GM19463 (cell line): ENCODE measurements around the gene ZBTB46.
"Not testable (repeated sequence)": the region's sequence is repeated elsewhere in the genome, so short reads cannot be mapped to it uniquely, and the experiment has no call there.

ENCODE experiments used
- ATAC-seq: cut with Tn5 transposase; IDR thresholded peaks from one replicate; pipeline ENCODE4 v1.9.1; 2021; ENCODE audit warnings: mild to moderate bottlenecking, moderate library complexity; ENCODE audit not compliant: unreplicated experiment

ZBTB46 gene

GRCh38 chr20:63737945-63738686 is 92.9 kb downstream of the ZBTB46 start:
- ATAC-seq: no peak

GRCh38 chr20:63737695-63737944 is 93.4 kb downstream of the ZBTB46 start:
- no peak for ATAC-seq

- no peak for ATAC-seq
Measured at GRCh38 chr20:63736893-63737694, 94.0 kb downstream of the ZBTB46 start.

GRCh38 chr20:63735859-63736718 is 95.0 kb downstream of the ZBTB46 start, which contains the start of gene LIME1:
LIME1 (plus strand) TSS chr20:63736664; CDS start chr20:63737550, 886 bp downstream.
- peak; percentile 26 for ATAC-seq

- no peak for ATAC-seq
Measured at GRCh38 chr20:63734946-63735858, 95.9 kb downstream of the ZBTB46 start.

- ATAC-seq: no peak
Measured at GRCh38 chr20:63734111-63734945, 96.7 kb downstream of the ZBTB46 start.

GRCh38 chr20:63733579-63734081 is 97.4 kb downstream of the ZBTB46 start:
- no peak for ATAC-seq

GRCh38 chr20:63733117-63733516 is 97.9 kb downstream of the ZBTB46 start:
- ATAC-seq: no peak

GRCh38 chr20:63732118-63733095 is 98.7 kb downstream of the ZBTB46 start:
- no peak for ATAC-seq

GRCh38 chr20:63731410-63731809 is 99.7 kb downstream of the ZBTB46 start:
- no peak for ATAC-seq

- ATAC-seq: not testable (repeated sequence)
Measured at GRCh38 chr20:63730189-63730733, 100.8 kb downstream of the ZBTB46 start.

GRCh38 chr20:63722967-63723622 is 108.0 kb downstream of the ZBTB46 start:
- not testable (repeated sequence) for ATAC-seq

- no peak for ATAC-seq
Measured at GRCh38 chr20:63718996-63719395, 112.1 kb downstream of the ZBTB46 start.

- no peak for ATAC-seq
Measured at GRCh38 chr20:63714858-63715257, 116.2 kb downstream of the ZBTB46 start.

- ATAC-seq: no peak
Measured at GRCh38 chr20:63712191-63712590, 118.9 kb downstream of the ZBTB46 start.

GRCh38 chr20:63711085-63711645 is 119.9 kb downstream of the ZBTB46 start:
- no peak for ATAC-seq

- ATAC-seq: no peak
Measured at GRCh38 chr20:63709149-63709527, 121.9 kb downstream of the ZBTB46 start.
